Neural cell (in vitro differentiated cells): ENCODE results near the gene CNTNAP2.

Experiments
- RAD21 ChIP-seq: fragments of 450-650 bp; conservative IDR thresholded peaks from 2 replicates; pipeline ENCODE4 v1.6.1; 2014; ENCODE audit warnings: antibody characterized with exemption, mild to moderate bottlenecking, moderate library complexity
- TF ChIP-seq, protein P1 (sequence below): fragments of 450-650 bp; IDR thresholded peaks from 2 replicates; pipeline ENCODE4 v1.5.1; 2014; ENCODE audit warnings: antibody characterized with exemption, mild to moderate bottlenecking, moderate library complexity; ENCODE audit not compliant: poor library complexity, severe bottlenecking

DNA sequence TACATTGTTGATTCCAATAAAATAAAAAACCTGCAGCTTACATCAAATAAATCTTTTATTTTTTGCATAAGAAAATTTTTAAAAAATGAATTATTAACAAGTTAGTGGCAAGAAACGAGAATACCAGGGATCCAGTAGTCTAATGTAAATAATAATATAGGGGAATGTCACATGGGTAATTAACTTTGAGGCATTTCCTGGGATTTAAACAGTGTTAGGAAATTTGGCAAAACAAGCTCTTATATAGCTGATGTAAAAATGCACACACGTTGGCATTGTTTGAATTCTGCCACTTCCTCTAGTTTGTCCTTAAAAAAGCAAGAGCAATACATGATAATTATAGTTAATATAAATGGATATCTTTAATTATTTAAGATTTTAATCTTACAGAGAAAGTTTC is 768.6 kb downstream of the CNTNAP2 start:
- TF ChIP-seq, protein P1, sequence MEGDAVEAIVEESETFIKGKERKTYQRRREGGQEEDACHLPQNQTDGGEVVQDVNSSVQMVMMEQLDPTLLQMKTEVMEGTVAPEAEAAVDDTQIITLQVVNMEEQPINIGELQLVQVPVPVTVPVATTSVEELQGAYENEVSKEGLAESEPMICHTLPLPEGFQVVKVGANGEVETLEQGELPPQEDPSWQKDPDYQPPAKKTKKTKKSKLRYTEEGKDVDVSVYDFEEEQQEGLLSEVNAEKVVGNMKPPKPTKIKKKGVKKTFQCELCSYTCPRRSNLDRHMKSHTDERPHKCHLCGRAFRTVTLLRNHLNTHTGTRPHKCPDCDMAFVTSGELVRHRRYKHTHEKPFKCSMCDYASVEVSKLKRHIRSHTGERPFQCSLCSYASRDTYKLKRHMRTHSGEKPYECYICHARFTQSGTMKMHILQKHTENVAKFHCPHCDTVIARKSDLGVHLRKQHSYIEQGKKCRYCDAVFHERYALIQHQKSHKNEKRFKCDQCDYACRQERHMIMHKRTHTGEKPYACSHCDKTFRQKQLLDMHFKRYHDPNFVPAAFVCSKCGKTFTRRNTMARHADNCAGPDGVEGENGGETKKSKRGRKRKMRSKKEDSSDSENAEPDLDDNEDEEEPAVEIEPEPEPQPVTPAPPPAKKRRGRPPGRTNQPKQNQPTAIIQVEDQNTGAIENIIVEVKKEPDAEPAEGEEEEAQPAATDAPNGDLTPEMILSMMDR: no peak
- no peak for TF ChIP-seq RAD21
